Measurements from ENCODE around the gene EHHADH.
"Not testable (repeated sequence)": the region's sequence is repeated elsewhere in the genome, so short reads cannot be mapped to it uniquely, and the experiment has no call there.

Gene EHHADH

DNA sequence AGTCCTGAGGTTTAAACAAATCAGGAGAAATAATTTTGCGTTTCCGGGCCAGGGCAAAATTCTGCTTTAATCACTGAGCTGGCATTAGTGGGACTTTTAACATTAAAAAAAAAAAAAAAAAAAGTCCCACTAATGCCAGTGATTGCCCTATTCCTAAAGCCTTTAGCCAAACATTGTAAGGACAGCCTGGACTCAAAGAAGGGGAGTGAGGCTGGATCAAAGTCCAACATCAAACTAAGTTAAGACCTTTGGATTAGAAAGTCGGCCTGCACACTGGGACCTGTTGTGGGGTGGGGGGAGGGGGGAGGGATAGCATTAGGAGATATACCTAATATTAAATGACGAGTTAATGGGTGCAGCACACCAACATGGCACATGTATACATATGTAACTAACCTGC lies 716 bp downstream of the EHHADH start:
- FAIRE-seq; DNase-seq (ENCODE audit: low spot score): not testable (repeated sequence)

DNA sequence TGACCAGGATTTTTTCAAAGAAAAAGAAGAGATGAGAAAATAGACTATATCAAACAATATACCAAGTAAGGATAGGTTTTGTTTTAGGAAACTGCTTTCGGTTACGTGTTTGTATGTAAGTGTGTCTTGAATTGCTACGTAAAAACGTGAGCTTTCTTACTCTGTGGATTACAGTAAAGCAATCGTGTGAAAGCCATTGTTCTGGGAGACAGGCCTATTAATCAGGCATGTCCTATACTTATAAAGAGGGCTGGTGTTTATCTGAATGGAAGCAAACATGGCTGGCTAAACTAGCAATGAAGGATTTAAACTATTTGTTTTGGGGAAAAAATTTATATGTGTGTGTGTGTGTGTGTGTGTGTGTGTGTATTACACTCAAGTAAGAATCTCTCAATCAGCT lies 2.6 kb downstream of the EHHADH start:
- DNase-seq (ENCODE audit: low spot score), result no peak
- FAIRE-seq, result no peak

- no peak for FAIRE-seq
- no peak for DNase-seq (ENCODE audit: low spot score)
These were observed 3.2 kb downstream of the EHHADH start for GRCh38 chr3:185250653-185251052.

- DNase-seq (ENCODE audit: low spot score) (no peak), FAIRE-seq (no peak)
These were observed 3.6 kb downstream of the EHHADH start for GRCh38 chr3:185250247-185250646.

- no peak for FAIRE-seq
- no peak for DNase-seq (ENCODE audit: low spot score)
These were observed 11.2 kb downstream of the EHHADH start for GRCh38 chr3:185242642-185243041.

DNA sequence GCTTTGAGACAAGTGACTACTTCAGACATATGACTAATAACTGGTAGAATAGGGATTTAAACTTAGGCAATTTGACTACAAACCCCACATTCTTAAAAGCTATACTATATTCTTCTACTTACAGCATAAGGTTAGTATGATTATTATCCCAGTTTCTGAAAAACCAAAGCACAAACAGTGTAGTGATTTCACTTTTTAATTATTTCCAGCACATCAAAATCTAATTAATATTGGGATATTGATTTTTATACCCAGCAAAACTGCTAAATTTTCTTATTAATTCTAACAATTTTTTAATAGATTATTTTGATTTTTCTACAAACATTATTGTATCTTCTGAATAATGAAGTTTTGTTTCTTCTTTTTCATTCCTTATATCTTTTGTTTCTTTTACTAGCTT lies 16.9 kb downstream of the EHHADH start:
- FAIRE-seq (no peak), DNase-seq (ENCODE audit: low spot score) (no peak)

DNA sequence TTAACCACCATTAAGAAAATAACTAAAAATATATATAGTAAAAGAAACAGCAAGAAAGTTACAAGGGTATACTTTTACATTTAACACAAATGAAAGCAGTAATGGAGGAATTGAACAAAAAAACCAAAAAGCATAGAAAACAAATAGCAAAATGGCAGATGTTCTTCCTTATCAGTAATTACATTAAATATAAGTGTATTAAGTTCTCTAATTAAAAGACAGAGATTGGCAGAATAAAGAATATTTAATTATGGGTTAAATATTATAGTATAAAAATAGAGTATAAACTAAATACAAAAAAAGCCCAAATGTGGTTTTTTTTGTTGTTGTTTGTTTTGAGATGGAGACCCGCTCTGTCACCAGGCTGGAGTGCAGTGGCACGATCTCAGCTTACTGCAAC lies 20.5 kb downstream of the EHHADH start:
- FAIRE-seq, result no peak

DNA sequence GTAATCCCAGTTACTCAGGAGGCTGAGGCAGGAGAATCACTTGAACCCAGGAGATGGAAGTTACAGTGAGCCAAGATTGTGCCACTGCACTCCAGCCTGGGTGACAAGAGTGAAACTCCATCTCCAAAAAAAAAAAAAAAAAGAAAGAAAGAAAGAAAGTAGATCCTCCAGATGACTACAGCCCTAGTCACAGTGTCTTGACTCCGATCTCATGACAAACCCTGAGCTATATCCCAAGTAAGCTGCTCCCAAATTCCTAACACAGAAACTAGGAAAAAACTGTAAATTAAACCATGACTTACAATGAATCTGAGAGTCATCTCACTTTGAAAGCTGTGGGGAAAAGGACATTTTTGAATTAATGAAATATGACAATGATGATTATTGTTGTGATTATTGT lies 27.3 kb downstream of the EHHADH start:
- DNase-seq (ENCODE audit: low spot score); FAIRE-seq: not testable (repeated sequence)

More for the DNA sequence above, 20.5 kb downstream of the EHHADH start:
- DNase-seq (ENCODE audit: low spot score), result no peak

DNA sequence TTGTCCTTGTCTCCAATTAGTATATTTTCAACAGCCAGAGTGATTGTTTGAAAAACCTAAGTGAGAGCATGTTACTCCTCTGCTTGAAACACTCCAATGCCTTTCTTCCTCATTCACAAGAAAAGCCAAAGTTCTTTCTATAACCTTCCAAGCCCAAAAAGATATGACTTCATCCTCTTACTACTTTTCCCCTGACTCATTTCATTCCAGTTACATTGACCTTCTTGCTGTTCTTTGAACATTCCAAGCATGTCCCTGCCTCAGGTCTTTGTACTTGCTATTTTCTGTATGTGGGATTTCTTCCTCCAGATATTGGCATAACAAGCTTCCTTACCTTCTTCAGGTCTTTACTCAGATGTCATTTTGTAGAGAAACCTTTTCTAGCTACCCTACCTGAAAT lies 28.3 kb downstream of the EHHADH start:
- peak; percentile 23 for DNase-seq (ENCODE audit: low spot score)
- FAIRE-seq, result no peak

GRCh38 chr3:185225080-185225479 lies 28.8 kb downstream of the EHHADH start:
- FAIRE-seq (no peak), DNase-seq (ENCODE audit: low spot score) (no peak)

DNA sequence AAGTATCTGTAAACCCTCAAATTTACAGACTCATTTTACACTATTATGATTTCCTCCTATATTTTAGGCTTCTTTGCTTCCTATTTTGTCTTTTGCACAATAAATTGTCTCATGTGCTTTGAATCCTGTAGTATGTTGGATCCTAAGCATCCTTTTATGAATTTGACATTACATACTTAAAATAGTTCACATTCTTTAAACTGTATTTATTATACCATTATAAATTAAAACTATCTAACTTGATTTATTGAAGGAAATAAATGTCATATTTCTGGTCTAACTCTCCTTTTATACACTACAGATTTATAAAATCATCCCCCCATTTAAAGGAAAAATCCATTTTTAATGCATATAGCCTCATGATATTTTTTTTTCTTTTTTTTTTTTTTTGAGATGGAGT lies 32.6 kb downstream of the EHHADH start:
- FAIRE-seq (no peak), DNase-seq (ENCODE audit: low spot score) (no peak)

DNA sequence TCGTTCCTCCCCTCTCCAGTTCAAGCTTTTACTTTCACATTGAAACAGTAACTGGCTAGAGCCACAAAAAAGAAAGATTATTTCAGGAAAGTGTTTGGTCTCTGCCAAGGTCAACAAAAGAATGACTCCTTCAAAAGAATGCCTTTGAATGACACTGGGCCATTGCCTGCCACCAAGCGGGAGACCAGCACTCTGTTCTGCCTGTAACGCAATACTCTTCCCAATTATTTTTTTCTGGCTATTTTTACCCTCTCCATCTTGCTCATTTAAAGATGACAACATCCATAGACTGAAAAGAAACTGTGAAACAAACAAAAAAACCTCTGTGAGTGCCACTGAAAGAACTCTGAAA lies 37.3 kb downstream of the EHHADH start:
- no peak for FAIRE-seq
- no peak for DNase-seq (ENCODE audit: low spot score)

DNA sequence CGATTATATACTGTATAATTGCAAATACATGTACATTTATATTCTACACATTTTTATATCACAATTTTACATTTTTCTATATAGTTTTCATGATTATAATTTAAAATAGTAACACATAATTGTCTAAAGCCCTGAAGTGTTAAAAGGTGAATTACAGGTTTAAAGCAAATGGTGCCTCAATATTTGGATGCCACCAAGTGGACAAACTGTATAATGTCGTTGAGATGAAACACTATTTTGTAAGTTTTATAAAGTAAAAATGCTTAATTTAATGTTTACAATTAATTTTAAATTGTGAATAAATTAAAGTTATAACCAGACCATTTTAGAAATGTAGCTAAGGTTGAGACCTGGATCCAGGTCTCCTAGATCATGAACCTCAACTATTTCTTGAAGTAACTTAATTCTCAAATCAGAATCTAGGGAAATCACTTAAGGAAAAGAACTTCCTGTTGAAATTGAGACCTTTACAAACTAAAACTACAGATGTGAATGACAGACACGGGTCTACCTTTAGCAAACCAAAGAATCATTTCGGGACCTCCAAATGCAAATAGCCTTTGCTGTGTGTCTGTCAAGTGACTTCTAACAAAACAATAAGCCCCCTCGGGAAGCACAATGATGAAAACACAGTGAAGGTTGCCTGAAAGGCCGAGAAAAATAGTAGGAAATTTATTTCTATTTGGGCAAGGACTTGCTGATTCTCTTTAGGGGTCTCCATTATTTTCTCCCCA lies 37.8 kb downstream of the EHHADH start:
- no peak for FAIRE-seq
- DNase-seq (ENCODE audit: low spot score), result no peak

- DNase-seq (ENCODE audit: low spot score) (no peak), FAIRE-seq (no peak)
These were observed 41.3 kb downstream of the EHHADH start for GRCh38 chr3:185212559-185212958.

DNA sequence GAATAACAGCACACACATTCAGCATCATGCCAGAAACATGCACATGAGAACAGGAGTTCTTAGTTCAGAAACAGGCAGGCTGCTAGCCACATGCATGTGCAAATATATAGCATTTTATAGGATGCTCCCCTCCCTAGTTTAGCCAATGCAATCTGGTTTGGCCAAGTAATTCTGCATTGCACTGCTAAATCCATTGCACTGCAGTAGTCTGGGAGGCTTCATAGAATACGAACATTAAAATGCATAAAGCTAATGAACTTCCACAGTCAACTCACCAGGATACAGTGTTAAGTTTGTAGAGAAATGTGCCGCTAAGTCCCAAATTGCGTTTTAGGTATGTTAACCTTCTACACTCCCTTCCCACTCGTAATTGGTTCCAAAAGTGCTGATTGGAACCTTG lies 41.8 kb downstream of the EHHADH start:
- FAIRE-seq (no peak), DNase-seq (ENCODE audit: low spot score) (no peak)

DNA sequence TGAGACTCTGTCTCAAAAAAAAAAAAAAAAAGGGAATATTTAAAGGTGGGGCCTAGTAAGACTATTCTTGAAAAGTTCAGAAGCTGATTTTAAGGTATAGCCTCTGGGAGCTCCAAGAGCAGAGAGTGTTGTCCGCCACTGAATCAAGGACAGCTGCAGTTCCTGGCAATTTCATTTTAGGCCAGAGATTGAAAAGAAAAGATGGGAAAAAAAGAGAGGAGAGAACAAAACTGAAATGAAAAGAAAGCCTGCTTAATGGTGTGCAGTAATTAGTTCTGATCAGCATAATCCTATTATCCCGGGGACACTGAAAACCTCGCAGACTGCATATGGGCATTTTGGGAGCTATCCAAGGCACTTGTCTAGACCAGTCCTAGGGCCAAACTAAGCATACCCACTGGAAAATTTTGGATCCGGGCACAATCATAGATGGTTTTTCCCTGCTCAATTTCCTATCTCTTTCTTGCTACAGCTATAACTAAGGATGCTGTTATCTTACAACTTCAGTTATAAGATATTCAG lies 43.2 kb downstream of the EHHADH start:
- DNase-seq (ENCODE audit: low spot score) (no peak), FAIRE-seq (no peak)

DNA sequence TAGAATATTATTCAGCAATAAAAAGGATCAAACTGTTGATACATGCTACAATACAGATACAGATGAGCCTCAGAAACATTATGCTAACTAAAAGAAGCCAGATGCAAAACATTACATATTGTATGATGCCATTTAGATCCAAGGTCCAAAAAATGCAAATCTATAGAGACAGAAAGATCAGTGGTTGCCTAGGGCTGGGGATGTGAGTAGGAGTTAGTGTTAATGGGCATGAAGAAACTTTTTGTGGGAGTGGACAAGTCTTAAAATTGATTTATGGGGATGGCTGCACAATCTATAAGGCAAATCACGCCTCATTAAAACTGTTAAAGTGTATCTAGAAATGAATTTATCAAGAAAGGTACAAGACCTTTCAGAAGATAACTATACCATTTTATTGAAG lies 45.0 kb downstream of the EHHADH start:
- DNase-seq (ENCODE audit: low spot score) (no peak), FAIRE-seq (no peak)

- FAIRE-seq (no peak), DNase-seq (ENCODE audit: low spot score) (no peak)
These were observed 45.7 kb downstream of the EHHADH start for GRCh38 chr3:185207931-185208746.

DNA sequence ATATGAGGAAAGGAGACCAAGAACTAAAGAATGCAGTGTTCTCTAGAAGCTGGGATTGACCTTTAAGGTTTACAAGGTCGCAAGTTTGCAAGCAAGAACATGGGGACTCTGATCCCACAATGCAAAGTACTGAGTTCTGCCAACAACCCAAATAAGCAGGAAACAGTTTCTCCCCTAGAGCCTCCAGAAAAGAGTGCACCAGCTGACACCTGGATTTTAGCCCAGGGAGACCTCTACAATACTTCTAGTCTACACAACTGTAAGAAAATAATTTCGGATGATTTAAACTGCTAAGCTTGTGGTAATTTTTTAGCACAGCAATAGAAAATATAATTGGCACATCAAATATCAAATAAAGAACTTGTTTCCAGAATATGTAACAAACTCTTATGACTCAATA lies 46.4 kb downstream of the EHHADH start:
- FAIRE-seq, result no peak

DNA sequence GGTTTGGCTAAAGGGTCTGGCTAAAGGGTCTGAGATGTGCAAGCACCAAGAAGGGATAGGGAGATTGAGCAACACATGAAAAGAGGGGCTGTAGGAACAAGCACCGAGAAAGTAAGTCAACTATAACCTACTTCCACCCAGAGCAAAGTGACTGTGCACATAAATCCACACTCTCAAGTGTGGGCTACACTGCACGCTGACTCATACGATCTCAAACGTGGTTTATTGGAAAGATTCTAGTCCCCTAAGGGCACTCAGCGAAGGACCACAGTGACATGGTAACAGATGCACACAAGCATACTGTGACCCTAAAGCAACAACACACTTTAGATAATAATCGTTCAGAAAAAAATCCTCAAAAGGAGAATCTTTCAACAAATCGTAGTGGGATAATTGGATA lies 48.0 kb downstream of the EHHADH start:
- DNase-seq (ENCODE audit: low spot score) (no peak), FAIRE-seq (no peak)

More for the DNA sequence above, 46.4 kb downstream of the EHHADH start:
- DNase-seq (ENCODE audit: low spot score), result no peak

GRCh38 chr3:185204894-185205293 lies 49.0 kb downstream of the EHHADH start:
- DNase-seq (ENCODE audit: low spot score) (no peak), FAIRE-seq (no peak)

DNA sequence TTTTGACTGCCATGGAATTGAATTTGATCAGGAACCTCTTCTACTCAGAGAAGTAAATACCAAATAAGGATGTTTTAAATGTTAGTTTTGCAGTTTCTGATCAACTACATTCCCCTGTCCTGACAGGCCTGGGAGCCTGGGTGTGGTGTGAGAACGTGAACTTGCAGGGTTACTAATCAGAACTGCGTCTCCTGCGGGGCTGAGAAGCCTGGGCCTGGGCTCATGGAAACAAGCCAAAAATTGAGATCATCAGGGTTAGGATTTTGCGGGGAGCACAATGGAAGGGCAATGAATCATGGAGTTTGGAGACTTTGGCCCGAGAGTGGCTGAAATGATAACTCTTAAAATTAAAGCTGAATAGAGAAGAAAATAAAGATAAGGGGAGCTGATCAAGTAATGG lies 53.2 kb downstream of the EHHADH start:
- FAIRE-seq (no peak), DNase-seq (ENCODE audit: low spot score) (peak; percentile 27)

- DNase-seq (ENCODE audit: low spot score) (no peak), FAIRE-seq (no peak)
These were observed 54.2 kb downstream of the EHHADH start for GRCh38 chr3:185199671-185200070.

Measured in urothelium cell line (cell line).